ENCODE results near the gene MRPS35.

The MRPS35 gene

GRCh38 chr12:27801630-27802029 is 91.0 kb downstream of the MRPS35 start:
- TF ChIP-seq GATA2 (IDR thresholded peaks at IDR 0.05; ENCODE audit: low read depth, low read length) (no peak), GATA3 (IDR thresholded peaks at IDR 0.05; ENCODE audit: low read depth, low read length) (no peak)

GRCh38 chr12:27802511-27802910 is 91.9 kb downstream of the MRPS35 start:
- TF ChIP-seq GATA2 (IDR thresholded peaks at IDR 0.05; ENCODE audit: low read depth, low read length): no peak
- no peak for TF ChIP-seq GATA3 (IDR thresholded peaks at IDR 0.05; ENCODE audit: low read depth, low read length)

GRCh38 chr12:27802936-27803335 is 92.3 kb downstream of the MRPS35 start:
- no peak for TF ChIP-seq GATA3 (IDR thresholded peaks at IDR 0.05; ENCODE audit: low read depth, low read length)
- TF ChIP-seq GATA2 (IDR thresholded peaks at IDR 0.05; ENCODE audit: low read depth, low read length): no peak

GRCh38 chr12:27805238-27805637 is 94.6 kb downstream of the MRPS35 start:
- TF ChIP-seq GATA2 (IDR thresholded peaks at IDR 0.05; ENCODE audit: low read depth, low read length) (no peak), GATA3 (IDR thresholded peaks at IDR 0.05; ENCODE audit: low read depth, low read length) (no peak)
